Measurements from ENCODE around the gene GOSR1. TPM values are rescaled to one million over a fixed set of nuclear protein-coding genes. Genes with fewer than 3 reads are reported as not detected.

The GOSR1 gene
- total RNA-seq, result 10 to 100 TPM; 20.0 to 33.7 (median 27.1) TPM
- long read RNA-seq, full-length matches to known transcripts, result 4 of 8 reads
- long read RNA-seq, partial matches to known transcripts, result 4 of 8 reads
- long read RNA-seq, other reads (novel, unspliced or antisense), result 0 of 8 reads

- ATAC-seq (peak; percentile 100), DNase-seq (peak; percentile 92 to 96 (median 94))
- no peaks in the 10 kb centered on the region for H3K27me3 ChIP-seq
- peaks cover 0 to 23% (median 5%) of the 10 kb centered on the region in 4 donors for H3K36me3 ChIP-seq
- under 1% methylated on average over 29 of the region's 37 CpGs for WGBS (ENCODE audit: insufficient coverage, low coverage, low lambda C conversion rate, missing lambda C conversion rate)
- H3K4me1 ChIP-seq, result peaks cover 0 to 12% (median 3%) of the 10 kb centered on the region in 4 donors
- TF ChIP-seq POLR2A (IDR thresholded peaks at IDR 0.05) (peak; percentile 70), CTCF (IDR thresholded peaks at IDR 0.05) (peak; percentile 67 to 87 (median 80))
- intact Hi-C loops (cut with DNase I), result no loop called here
- H3K4me3 ChIP-seq, result peak within 1 kb of the TSS; percentile 72 to 83 (median 77)
- H3K9me3 ChIP-seq, result no peaks in the 10 kb centered on the region
- peak within 1 kb of the TSS; percentile 85 to 90 (median 89) for H3K27ac ChIP-seq
Observed at GRCh38 chr17:30477083-30477773, at the start of gene GOSR1. GOSR1 (plus strand) TSS chr17:30477408; CDS start chr17:30477434, 26 bp downstream.

GRCh38 chr17:30427611-30428010 lies 49.6 kb upstream of the GOSR1 start:
- DNase-seq (no peak), ATAC-seq (no peak)
- no peak overlapping the region for H3K4me3 ChIP-seq
- WGBS (ENCODE audit: insufficient coverage, low coverage, low lambda C conversion rate, missing lambda C conversion rate), result 93% methylated on average over 1 of the region's 1 CpG
- H3K36me3 ChIP-seq, result peaks cover 0 to 29% (median 11%) of the 10 kb centered on the region in 4 donors
- no peaks in the 10 kb centered on the region for H3K9me3 ChIP-seq
- TF ChIP-seq CTCF (IDR thresholded peaks at IDR 0.05) (no peak), POLR2A (IDR thresholded peaks at IDR 0.05) (no peak)
- H3K27me3 ChIP-seq, result no peaks in the 10 kb centered on the region
- no peaks in the 10 kb centered on the region for H3K4me1 ChIP-seq
- intact Hi-C loops (cut with DNase I), result no loop called here
- H3K27ac ChIP-seq, result no peak overlapping the region

GRCh38 chr17:30429155-30429554 lies 48.1 kb upstream of the GOSR1 start:
- TF ChIP-seq POLR2A (IDR thresholded peaks at IDR 0.05) (no peak), CTCF (IDR thresholded peaks at IDR 0.05) (no peak)
- Histone ChIP-seq H3K9me3 (no peaks in the 10 kb centered on the region), H3K36me3 (peaks cover 0 to 16% (median 6%) of the 10 kb centered on the region in 4 donors), H3K4me1 (no peaks in the 10 kb centered on the region), H3K27ac (no peak overlapping the region), H3K27me3 (no peaks in the 10 kb centered on the region), H3K4me3 (no peak overlapping the region)
- intact Hi-C loops (cut with DNase I), result no loop called here
- WGBS (ENCODE audit: insufficient coverage, low coverage, low lambda C conversion rate, missing lambda C conversion rate), result 92% methylated on average over 1 of the region's 1 CpG
- ATAC-seq, result no peak
- no peak for DNase-seq

GRCh38 chr17:30433514-30433913 lies 43.7 kb upstream of the GOSR1 start:
- Histone ChIP-seq H3K9me3 (no peaks in the 10 kb centered on the region), H3K27ac (no peak overlapping the region), H3K4me3 (no peak overlapping the region), H3K27me3 (no peaks in the 10 kb centered on the region), H3K36me3 (peaks cover 0 to 8% (median 3%) of the 10 kb centered on the region in 4 donors), H3K4me1 (no peaks in the 10 kb centered on the region)
- intact Hi-C loops (cut with DNase I), result no loop called here
- no peak for TF ChIP-seq CTCF (IDR thresholded peaks at IDR 0.05)
- no peak for TF ChIP-seq POLR2A (IDR thresholded peaks at IDR 0.05)
- no peak for DNase-seq
- 64% methylated on average over 1 of the region's 1 CpG for WGBS (ENCODE audit: insufficient coverage, low coverage, low lambda C conversion rate, missing lambda C conversion rate)
- ATAC-seq, result peak in 2 of 4 donors; percentile 45 to 46

Measured in right lobe of liver (tissue), 6 donors.